Keratinocyte (primary cell): ENCODE data around the gene FEM1B.

Experiments used
- CTCF ChIP-seq, 3 experiments: IDR thresholded peaks in 1 of 3; conservative IDR thresholded peaks in 1 of 3; optimal IDR thresholded peaks in 1 of 3; 2 replicates in 2 of 3; 3 replicates in 1 of 3; pipeline versions ENCODE3 to v1.5.1; 2011; ENCODE audit warnings: low read length in 3 of 3, mild to moderate bottlenecking in 3 of 3, moderate library complexity in 2 of 3, control low read depth in 1 of 3, inconsistent platforms in 1 of 3; ENCODE audit not compliant: insufficient read depth in 2 of 3; ENCODE audit errors: extremely low read depth in 1 of 3
- EZH2 ChIP-seq: IDR thresholded peaks from one replicate; pipeline ENCODE4 v1.6.1; 2012; ENCODE audit warnings: inconsistent platforms, mild to moderate bottlenecking, low read length, moderate library complexity

DNA sequence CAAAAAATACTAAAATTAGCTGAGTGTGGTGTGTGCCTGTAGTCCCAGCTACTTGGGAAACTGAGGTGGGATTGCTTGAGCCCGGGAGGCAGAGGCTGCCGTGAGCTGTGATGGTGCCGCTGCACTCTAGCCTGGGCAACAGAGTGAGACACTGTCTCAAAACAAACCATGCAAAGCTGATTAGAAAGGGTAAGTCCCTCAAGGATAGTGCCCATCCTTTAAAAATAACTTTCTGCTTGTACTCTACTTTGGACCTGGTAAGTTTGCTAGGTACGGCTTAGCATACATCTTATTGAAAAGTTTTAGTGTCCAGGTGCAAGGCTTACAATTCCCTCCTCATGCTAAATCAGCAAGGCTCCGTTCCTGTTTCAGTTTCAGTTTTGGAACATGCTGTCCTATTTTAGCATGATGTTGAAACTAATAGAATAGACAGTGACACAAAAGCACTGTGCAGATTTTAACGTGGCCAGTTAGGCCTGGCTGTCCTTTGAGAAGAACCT is 21.4 kb downstream of the FEM1B start:
- no peak for TF ChIP-seq EZH2
- no peak for TF ChIP-seq CTCF (optimal IDR thresholded peaks at IDR 0.05 in 1 of 3, IDR thresholded peaks at IDR 0.05 in 1 of 3, conservative IDR thresholded peaks at IDR 0.05 in 1 of 3; ENCODE audit: extremely low read depth in 1 of 3, insufficient read depth in 2 of 3, low read length in 3 of 3)
